VCaP (cell line): ENCODE data around the gene CDRT4.

ENCODE experiments used
- H3K27ac ChIP-seq: fragments of 450-650 bp; 2 replicates; pipeline ENCODE4 v1.5.1; 2017
- TF ChIP-seq, protein P1 (sequence below): fragments of 450-650 bp; conservative IDR thresholded peaks from 2 replicates; pipeline ENCODE4 v1.5.1; 2017; ENCODE audit warnings: mild to moderate bottlenecking, moderate library complexity

Gene CDRT4

GRCh38 chr17:15492186-15492585 is 24.8 kb upstream of the CDRT4 start:
- TF ChIP-seq, protein P1, sequence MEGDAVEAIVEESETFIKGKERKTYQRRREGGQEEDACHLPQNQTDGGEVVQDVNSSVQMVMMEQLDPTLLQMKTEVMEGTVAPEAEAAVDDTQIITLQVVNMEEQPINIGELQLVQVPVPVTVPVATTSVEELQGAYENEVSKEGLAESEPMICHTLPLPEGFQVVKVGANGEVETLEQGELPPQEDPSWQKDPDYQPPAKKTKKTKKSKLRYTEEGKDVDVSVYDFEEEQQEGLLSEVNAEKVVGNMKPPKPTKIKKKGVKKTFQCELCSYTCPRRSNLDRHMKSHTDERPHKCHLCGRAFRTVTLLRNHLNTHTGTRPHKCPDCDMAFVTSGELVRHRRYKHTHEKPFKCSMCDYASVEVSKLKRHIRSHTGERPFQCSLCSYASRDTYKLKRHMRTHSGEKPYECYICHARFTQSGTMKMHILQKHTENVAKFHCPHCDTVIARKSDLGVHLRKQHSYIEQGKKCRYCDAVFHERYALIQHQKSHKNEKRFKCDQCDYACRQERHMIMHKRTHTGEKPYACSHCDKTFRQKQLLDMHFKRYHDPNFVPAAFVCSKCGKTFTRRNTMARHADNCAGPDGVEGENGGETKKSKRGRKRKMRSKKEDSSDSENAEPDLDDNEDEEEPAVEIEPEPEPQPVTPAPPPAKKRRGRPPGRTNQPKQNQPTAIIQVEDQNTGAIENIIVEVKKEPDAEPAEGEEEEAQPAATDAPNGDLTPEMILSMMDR = no peak

DNA sequence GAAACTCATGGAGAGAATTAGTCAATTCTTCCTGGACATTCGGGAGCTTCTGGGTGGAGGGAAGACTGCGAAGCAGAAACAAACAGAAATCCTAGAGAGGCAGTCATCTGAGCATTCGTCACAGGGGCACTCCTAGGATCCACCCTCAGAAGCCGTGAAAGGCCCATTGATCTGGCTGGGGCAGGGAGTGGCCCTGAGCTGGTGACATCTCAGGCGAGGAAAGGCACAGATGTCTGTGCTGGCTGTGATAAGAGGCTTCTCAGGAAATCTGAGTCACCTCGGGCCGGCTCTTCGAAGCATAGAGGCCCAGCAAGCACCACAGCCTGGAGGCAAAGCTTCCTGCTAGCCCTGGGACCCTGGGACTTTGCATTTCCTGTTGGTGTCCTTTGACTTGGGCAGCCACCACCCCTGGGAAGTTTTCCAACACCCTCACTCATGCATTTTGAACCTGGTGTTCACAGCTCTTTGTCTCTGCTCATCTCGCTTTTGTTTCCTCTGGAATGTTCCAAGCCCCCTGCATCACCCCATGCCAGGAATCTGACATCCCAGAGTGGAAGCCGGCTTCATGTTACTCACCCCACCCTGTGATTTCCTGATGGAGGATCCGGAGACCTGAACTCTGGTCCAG is 23.3 kb upstream of the CDRT4 start:
- TF ChIP-seq, protein P1 = no peak

More at GRCh38 chr17:15492186-15492585, 24.8 kb upstream of the CDRT4 start:
- no peak overlapping the region for H3K27ac ChIP-seq

GRCh38 chr17:15488557-15488956 is 21.1 kb upstream of the CDRT4 start:
- TF ChIP-seq, protein P1 = no peak
- no peak overlapping the region for H3K27ac ChIP-seq

More for the DNA sequence above, 23.3 kb upstream of the CDRT4 start:
- no peak overlapping the region for H3K27ac ChIP-seq

DNA sequence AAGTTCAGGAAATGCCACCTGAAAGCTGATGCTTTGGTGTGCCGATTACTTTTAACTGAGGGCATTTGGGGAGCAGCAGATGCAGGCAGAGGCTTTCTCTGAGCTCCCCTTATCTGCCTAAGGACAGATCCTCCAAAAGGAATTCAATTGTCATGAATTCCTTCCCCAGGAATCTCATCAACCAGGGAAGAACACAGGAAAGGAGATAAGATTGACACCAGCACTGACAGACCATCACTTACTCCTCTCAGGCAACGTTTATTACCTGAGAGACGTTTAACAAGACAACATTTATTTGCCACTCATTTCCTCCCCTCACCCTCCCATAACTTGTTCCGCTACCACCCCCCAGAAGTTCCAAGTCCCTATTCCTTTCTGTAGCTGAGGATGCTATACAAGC is 17.6 kb upstream of the CDRT4 start:
- TF ChIP-seq, protein P1 = no peak
- no peak overlapping the region for H3K27ac ChIP-seq

GRCh38 chr17:15483431-15483830 is 16.0 kb upstream of the CDRT4 start:
- TF ChIP-seq, protein P1 = no peak
- H3K27ac ChIP-seq = no peak overlapping the region

- TF ChIP-seq, protein P1 = no peak
- H3K27ac ChIP-seq = no peak overlapping the region
These were observed 15.1 kb upstream of the CDRT4 start for GRCh38 chr17:15482476-15482875.

GRCh38 chr17:15481481-15481880 is 14.1 kb upstream of the CDRT4 start:
- TF ChIP-seq, protein P1 = no peak
- no peak overlapping the region for H3K27ac ChIP-seq
